ENCODE data around the gene SH3PXD2A.

DNA sequence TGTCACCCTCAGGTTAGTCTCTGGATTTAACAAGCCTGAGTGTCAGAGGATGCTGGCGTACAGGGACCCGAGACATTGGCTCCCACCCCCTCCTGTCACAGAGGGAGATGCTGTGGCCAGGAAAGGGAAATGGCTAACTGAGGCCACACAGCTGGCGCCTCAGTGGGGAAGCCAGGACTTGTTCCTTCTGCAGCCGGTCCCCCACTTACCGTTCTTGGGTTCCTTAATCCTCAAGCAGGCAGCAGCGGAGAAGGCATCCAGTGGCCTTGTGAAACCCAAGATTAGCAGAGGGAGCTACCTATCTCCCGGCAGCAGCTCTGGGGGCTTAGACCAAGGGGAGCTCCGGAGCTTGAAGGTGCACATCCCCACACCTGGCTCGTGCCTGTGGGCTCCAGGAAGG is 296.5 kb downstream of the SH3PXD2A start:
- TF ChIP-seq, protein P1, sequence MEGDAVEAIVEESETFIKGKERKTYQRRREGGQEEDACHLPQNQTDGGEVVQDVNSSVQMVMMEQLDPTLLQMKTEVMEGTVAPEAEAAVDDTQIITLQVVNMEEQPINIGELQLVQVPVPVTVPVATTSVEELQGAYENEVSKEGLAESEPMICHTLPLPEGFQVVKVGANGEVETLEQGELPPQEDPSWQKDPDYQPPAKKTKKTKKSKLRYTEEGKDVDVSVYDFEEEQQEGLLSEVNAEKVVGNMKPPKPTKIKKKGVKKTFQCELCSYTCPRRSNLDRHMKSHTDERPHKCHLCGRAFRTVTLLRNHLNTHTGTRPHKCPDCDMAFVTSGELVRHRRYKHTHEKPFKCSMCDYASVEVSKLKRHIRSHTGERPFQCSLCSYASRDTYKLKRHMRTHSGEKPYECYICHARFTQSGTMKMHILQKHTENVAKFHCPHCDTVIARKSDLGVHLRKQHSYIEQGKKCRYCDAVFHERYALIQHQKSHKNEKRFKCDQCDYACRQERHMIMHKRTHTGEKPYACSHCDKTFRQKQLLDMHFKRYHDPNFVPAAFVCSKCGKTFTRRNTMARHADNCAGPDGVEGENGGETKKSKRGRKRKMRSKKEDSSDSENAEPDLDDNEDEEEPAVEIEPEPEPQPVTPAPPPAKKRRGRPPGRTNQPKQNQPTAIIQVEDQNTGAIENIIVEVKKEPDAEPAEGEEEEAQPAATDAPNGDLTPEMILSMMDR (IDR thresholded peaks at IDR 0.05) = no peak
- no peak for TF ChIP-seq POLR2A (IDR thresholded peaks at IDR 0.05)

Data from adrenal gland (tissue), 5 donors.